Stimulated activated naive CD4-positive, alpha-beta T cell treated with Interleukin-2 at 50 U/mL for 16 hours (primary cell): ENCODE data around the gene SFXN2.
"Not testable (repeated sequence)": the region's sequence is repeated elsewhere in the genome, so short reads cannot be mapped to it uniquely, and the experiment has no call there.

Experiments
- DNase-seq: peaks from one replicate; lab custom pipeline; 2025; lab: John Stamatoyannopoulos, UW

The SFXN2 gene

DNA sequence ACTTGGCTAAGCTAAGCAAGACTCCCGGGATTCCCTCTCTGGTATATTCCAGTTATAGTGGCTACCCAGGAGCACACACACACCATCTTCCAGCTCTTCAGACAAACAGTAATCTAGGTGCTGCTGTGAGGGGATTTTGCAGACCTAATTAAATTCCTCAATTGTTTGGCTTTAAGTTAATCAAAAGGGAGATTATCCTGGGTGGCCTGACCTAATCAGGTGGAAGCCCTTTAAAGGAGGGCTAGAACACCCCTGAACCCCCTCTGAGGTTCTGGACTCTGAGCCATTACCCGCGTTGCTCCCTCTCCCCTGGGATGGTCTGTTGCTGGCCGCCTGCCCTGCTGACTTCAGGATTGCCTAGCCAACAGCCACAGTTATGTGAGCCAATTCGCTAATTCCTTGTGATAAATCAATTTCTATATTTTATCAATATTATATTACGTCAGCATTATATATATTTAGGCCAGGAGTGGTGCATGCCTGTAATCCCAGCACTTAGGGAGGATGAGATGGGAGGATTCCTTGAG lies 6.4 kb downstream of the SFXN2 start:
- no peak for DNase-seq

DNA sequence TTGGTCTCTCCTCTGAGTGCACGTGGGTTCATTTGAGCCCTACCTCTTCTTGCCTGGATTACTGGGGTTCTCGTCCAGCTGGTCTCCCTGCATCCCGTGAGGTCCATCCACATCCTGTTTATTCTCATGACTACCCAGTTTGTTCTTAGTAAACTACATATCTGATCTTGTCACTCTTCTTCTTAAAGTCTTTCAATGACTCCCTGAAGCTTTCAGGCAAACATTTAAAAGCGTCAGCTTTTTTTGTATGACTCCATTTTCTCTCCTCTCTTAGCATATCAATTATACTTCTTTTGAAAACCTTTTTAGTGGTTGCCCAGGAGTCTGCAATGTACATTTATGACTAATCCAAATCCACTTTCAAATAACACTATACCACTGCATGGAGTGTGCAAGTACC lies 7.5 kb downstream of the SFXN2 start:
- DNase-seq: no peak

DNA sequence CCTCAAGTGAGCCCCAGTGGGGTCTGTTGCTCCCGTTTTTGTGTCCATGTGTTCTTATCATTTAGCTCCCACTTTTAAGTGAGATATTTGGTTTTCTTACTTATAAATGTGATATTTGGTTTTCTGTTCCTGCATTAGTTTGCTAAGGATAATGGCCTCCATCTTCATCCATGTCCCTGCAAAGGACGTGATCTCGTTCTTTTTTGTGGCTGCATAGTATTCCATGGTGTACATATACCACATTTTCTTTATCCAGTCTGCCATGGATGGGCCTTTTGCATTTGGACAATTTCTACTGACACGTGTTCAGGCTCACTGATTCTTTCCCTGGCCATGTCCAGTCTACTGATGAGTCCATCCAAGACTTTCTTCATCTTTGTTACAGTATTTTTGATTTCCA lies 9.6 kb downstream of the SFXN2 start:
- DNase-seq: no peak

DNA sequence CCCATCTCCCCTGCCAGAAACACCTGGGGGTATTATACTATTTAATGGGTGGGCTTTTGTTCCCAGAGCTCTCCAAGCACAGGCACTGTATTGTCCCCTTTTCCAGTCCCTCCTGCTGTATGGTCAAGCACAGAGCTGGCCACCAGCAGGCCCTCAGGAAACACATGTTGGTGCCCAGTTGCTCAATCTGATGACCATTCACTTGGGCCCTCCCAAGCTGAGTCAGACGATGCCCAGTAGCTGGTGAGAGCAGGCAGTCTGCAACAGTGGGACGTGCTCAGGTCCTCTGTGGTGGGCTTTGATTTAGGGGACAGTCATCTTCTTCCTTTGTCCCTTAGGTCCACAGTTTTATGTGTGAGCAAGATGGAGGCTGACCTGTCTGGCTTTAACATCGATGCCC lies 11.8 kb downstream of the SFXN2 start:
- DNase-seq: no peak

DNA sequence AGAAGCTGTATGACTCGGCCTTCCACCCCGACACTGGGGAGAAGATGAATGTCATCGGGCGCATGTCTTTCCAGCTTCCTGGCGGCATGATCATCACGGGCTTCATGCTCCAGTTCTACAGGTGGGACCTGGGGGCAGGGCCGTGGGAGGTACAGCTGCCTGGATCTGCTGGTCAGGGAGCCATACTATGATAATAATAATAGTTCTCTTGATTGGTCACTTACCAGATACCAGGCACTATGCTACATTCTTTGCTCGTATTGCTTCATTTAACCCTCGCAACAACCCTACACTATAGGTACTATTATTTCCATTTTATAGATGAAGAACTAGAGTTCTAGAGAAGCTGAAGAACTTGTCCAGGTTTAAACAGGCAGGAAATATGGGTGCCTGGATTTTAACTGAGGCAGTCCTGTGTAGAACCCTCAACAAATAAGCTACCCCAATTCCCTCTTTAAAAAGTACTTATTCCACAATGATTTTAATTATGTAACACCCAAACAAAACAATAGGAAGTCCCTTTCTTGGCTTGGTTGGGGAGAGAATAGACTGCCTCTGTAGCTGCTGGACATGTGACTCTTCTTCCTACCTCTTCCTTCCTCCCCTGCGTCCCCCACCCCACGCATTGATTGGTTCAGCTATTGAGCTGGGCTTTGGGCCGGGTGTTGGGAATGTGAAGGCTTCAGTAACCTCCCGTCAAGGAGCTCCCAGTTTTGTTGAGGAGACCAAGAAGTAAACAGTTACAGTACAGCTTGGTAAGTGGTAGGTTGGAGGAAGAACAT lies 12.8 kb downstream of the SFXN2 start:
- no peak for DNase-seq

DNA sequence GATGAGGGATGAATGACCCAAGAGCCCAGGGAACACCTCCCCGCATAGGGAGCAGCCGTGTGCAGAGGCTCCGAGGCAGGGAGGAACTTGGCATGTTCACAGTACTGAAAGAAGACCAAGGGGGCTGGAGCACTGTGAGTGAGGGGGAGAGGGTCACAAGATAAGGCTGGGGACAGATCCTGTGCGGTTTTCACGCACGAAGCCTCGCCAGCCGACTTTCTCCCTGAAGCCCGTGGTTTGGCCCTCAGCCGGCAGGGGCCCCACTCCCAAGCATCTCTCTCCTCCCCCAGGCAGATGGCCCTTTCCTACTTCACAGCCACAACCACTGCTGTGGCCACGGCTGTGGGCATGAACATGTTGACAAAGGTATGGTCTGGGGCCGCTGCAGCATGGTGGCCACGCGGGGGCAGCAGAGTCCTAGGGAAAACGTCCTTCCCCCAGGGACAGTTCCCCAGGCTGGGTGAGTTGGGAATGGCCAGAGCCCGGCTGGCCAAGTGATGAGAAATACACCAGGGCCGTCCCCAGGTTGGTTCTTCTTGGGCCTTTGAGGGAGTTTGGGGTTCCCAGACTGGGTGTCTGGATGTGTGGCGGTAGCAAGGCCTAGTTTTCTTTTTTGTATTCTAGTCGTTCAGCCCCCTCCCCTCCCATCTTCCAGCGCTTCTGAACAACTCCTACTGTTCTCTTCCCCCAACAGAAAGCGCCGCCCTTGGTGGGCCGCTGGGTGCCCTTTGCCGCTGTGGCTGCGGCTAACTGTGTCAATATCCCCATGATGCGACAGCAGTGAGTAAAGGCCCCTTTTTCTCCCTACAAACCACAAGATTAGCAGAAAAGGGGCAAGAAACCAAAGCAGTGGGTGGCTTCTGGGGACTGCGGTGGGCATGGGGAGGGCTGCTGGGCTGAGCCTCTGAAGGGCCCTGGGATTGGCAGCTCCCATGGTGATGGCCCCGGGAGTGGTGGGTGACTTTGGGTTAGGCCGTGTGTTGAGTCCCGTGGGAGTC lies 14.9 kb downstream of the SFXN2 start:
- no peak for DNase-seq

DNA sequence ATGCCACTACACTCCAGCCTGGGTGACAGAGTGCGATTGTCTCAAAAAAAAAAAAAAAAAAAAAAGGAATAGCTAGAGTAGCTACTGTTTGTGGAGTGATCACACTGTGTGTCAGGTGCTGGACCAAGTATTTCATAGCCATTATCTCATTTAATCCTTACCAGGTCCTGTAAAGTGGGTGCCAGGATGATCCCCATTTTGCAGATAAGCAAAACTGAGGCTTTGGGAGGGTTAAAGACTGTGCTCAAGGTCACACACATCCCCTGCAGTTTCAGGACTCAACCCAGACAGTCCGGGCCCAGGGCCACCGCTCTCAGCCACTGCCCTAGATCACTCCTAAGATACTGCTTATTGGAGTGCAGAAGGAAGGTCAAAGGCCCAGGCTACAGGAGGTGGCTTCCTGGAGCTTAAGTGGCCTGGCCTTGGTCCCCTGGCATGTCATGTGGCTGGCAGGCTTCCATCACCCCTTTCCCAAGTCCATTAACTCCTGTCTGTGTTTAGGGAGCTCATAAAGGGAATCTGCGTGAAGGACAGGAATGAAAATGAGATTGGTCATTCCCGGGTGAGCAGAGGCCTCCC lies 16.9 kb downstream of the SFXN2 start:
- no peak for DNase-seq

DNA sequence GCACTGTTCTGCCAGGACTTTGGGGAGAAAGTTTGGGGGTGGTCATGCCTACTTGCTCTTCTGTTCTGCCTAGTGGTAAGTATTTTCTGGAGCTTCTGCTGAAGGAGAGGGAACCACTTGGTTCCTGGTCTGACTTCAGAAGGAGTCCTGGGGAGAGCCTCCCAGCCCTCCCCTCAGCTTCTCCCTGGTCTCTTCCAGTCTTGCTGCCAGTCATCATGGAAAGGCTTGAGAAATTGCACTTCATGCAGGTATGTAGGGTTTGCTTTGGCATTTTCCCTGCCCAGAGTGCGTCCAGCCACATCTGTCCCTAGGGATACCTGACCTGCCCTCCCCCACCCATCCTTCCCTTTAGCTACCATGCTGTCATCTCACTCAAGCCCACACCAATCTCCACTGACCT lies 18.2 kb downstream of the SFXN2 start:
- no peak for DNase-seq

DNA sequence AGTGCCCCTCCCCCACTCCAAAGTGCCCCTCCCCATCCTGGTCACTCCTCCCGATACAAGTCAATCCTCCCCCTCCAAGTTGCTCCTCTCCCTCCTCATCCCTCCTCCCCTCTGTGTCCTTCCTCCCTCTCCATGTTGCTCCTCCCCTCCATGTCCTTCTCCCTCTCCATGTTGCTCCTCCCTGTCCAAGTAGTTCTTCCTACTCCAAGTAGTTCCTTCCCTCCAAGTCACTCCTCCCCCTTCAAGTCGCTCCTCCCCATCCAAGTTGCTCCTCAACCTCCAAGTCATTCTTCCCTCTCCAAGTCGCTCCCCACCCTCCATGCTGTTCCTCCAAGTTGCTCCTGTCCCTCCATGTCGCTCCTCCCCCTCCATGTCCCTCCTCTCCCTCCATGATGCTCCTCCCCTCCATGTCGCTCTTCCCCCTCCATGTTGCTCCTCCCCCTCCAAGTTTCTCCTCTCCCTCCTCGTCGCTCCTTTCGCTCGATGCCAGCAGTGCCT lies 20.7 kb downstream of the SFXN2 start:
- DNase-seq: no peak

DNA sequence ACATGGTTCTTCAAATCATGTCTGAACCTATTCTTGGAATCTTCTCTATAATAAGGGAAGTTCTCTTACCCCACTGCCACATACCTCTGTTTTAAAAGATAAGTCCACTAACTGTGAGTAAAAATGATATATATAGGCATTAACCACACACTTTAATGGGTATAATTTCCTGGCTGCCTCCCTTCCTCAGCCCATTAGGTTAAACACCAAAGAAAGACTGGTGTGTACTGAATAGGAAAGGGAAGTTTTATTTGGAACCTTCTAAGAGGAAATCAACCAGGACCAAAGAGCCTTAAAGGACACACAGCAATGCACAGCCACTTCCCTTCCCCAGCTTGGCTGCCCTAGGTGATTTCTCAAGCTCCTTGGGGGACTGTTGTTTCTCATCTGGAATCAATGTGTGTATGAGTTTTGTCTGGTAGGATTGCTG lies 24.3 kb downstream of the SFXN2 start:
- no peak for DNase-seq

DNA sequence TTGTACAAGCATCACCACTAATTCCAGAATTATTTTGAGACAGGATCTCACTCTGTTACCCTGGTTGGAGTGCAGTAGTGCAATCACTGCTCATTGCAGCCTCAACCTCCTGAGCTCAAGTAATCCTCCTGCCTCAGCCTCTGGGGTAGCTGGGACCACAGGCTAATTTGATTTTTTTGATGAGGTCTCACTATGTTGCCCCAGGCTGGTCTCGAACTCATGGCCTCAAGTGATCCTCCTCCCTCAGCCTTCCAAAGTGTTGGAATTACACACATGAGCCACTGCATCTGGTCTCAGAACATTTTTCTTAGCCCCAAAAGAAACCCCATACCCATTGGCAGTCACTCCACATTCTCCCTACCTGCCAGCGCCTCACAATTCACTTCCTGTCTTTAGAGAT lies 25.8 kb downstream of the SFXN2 start:
- DNase-seq: no peak

DNA sequence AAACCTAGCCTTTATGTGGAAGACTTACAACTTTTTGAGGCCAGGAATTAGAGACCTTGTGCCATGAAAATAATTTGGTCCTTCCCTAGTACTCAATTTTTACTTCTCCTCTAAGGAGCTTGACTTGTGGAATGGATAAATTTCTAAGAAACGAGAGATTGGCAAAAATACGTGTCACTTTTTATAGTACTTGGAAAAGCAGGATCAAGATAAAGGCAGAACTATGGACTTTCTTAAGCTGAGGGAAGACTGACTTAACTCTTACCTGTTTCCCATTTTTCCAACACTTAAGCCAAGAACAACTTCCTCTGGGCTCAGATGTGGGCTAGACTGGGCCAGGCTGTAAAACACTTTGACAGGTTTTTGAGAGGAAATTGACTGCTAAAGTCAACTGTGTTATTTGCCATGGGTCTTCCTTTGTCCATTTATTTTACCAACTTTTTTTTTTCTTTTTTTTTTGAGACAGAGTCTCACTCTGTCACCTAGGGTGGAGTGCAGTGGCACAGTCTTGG lies 27.3 kb downstream of the SFXN2 start:
- no peak for DNase-seq

DNA sequence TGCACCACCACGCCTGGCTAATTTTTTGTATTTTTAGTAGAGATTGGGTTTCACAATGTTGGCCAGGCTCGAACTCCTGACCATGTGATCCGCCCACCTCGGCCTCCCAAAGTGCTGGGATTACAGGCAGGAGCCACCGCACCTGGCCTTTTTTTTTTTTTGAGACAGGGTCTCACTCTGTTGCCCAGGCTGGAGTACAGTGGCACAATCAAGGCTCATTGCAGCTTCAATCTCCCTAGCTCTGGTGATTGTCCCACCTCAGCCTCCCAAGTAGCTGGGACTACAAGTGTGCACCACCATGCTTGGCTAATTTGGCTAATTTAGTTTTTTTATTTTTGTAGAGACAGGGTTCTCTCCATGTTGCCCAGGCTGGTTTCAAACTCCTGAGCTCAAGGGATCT lies 27.9 kb downstream of the SFXN2 start:
- DNase-seq: not testable (repeated sequence)

DNA sequence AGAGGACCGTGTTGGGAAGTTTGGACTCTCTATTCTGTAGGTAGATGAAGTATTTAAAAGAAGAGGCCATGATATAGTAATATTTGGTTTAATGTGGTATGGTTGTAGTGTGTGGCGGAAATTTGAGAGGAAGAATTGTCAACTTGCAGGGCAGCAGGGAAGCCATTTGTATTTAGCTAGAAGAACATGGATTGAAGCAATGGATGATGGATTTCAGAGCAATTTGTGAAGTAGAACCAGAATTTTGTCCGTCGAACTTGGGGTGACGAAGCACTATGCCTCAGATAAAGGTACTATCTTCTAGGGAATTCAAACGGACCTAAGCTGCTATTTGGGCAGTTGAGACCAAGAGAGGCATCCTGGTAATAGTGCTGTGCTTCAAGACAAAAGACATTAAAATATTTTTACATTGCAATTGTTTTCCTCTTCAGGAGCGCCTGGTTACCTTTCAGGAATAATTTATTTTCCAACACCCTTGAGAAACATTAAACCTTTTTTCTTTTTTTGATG lies 28.7 kb downstream of the SFXN2 start:
- no peak for DNase-seq

DNA sequence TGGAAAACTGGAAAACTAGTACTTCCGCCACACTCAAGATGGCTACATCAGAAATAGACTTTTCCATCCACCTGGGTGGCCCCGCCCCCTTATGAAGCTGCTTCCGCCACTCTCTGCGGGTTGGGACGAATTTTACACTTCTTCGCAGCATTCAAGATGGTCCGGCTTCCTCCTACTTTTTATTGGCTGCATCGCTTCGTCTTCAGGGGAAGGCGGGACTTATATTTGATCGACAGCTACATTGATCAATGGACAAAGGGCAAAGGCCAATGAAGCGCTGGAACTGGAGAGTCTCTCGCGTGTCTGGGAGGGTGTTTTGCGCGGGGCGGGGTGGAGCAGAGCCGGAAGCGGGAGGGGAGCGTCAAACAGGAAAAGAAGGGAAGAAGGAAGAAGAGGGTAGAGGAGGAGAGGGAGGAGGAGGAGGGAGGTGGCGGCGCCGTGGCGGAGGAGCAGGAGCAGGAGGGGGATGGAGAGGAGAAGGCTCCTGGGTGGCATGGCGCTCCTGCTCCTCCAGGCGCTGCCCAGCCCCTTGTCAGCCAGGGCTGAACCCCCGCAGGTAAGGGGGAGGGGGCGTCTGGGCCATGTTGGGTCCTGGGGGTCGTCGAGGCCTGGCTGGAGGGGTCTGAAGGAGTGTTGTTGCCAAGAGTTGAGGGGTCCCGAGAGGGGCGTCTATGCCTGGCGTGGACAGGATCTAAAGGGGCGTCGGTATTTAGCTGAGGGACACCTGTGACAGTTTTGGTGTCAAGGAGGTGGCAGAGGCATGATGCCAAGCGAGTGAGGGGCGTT lies 29.3 kb downstream of the SFXN2 start, which contains the start of gene WBP1L:
Gene WBP1L, plus strand, starts transcription at position 361 of the 786 bp plus-strand sequence. Its CDS starts 106 bp downstream, at position 467.
- DNase-seq: peak; percentile 93

DNA sequence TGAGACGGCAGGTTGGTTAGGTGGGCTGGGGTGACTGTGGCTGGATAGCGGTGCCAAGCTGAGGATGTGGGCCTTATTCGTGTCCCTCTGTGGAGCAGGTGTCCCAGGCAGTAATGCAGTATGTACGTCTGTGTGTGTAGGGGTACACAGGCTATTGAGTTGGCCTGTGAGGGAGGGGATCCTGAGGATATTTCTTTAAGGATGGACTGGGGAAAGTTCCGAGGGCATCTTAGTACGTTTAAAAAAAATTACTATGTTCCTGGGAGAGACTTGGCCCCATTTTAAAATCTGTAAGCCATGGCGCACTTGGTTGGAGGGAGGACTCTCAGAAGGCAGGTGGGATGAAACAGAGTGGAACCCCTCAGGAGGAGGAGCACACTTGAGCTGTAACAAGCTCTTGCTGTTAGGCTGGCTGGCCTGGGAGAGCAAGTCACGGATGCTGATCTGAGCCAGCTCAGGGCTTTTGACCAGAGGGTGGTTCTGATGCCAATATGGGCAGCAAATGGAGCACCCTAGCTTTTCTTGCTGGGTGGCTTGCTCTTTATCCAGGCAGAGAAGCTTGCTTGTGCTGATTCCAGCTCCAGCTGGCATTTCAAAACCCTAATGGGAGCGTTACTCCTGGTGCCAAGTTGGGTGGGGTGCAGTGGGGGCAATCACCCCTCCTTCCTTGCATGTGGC lies 30.1 kb downstream of the SFXN2 start:
- DNase-seq: no peak

DNA sequence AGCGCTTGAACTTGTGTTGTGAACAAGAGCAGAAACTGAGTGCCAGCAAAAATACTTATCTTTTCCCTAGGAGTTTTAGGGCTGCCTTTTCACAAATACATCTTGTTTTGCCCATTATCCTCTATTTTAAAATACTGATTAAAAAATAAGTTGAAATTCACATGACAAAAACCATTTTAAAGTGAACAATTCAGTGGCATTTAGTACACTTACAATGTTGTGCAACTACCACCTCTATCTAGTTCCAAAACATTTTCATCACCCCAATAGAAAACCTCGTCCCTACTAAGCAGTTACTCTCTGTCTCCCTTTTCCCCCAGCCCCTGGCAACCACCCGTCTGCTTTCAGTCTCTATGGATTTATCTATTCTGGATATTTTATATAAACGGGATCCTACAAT lies 30.7 kb downstream of the SFXN2 start:
- no peak for DNase-seq

DNA sequence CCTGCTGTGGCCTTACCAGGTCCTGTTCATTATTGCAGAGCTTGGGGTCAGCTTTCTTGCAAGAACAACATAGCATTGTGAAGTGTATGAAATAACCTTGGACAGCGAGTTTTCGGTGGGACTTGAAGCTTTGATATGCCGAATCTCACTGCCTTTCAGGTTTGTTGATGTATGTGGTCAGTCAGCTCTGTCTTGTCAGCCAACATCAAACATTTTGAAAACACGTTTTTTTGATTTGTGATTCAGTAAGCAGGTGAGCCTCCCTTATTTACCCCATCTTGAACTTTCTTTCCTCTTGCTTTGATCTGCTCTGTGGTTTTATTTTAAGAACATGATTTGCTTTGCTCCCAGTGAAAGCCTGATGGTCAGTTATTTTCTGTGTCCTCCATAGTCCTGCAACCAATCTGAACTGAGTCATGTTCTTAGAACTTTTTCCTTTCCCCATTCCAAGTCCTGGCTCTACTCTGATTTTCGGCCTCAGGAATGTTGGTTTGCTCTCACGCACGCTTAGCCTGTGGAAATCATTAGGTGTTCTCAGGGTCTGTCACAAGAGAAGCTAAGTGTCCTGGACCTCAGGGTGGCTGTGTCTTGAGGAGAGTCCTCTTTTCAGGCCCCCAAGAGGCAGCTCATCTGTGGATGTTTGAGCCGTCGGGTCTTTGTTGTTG lies 38.0 kb downstream of the SFXN2 start:
- no peak for DNase-seq

DNA sequence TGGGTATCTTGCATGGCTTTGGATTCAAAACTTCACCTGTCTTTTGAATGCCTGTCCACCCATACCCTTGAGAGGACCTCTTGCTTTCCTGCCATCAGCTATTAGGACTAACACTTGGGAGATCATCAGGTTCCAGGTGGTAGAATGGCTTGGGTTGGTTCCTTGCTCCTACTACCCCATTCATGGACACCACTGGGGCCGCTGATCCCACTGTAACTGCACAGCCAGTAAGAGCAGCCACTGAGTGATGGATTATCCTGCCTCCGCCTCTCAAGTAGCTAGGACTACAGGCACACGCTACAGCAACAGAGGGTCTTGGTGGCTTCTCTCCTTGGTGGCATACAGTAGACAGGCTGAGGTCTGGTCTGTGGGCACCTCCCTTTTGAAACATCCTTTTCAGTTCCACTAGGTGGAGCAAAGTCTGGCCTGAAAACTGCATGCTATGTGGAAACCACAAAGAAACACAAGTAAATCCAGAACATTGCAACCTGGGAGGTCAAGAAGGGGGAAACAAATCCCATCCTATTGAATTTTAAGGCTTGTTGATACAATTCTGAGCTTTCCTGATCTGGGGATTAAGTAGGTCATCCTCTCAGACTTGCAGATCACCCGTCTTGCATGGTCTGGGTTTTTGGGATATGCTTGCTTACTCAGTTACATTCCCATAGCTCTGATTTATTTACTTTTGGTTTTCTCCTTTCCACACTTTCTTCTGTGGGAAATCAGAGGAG lies 38.7 kb downstream of the SFXN2 start:
- no peak for DNase-seq
